ENCODE measurements around the gene FHDC1.
A peak's percentile ranks its signal among the peaks of the same experiment; 100 is the strongest.

FHDC1 gene

DNA sequence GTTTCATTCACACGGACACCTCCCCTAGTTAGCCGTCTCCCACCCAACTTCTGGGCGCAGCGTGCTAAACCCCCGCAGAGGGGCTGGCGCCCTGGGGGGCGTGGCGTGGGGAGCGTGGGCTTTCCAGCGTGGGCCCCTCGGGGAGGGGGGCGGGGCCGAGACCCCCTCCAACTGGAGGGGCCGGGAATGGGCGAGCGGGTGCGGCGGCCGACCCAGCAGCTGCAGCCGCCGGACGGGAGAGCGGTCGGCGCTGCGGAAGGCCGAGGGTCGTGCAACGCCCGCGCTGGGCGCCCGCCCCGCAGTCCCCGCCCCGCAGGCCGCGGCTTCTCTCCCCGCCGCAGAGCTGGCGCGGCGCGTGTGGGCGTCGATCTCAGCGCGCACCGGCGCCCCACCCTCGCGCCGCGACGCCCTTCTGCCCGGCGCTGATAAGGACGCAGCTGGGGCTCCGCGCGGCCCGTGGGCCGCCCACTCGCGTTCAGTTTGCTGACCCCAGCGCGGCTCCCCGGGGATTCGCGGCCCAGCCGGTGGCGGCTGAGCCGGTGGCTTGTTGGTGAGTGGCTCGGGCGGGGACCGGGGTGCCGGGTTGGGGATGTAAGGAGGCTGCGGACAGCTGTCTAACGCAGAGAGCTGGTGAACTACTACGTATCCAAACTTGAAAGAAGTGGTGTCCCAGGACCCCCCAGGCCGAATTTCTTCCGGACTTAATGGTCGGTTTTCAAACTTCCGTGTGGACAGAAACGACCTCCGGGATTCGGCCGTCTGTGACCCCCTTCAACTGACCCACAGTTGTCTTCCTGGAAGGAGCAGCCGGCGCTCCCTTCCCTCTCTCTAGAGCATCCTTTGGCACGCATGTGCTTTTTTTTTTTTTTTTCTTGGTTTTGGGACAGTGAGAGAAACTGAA, 1.5 kb downstream of the FHDC1 start:
- peak; percentile 77 for DNase-seq

DNA sequence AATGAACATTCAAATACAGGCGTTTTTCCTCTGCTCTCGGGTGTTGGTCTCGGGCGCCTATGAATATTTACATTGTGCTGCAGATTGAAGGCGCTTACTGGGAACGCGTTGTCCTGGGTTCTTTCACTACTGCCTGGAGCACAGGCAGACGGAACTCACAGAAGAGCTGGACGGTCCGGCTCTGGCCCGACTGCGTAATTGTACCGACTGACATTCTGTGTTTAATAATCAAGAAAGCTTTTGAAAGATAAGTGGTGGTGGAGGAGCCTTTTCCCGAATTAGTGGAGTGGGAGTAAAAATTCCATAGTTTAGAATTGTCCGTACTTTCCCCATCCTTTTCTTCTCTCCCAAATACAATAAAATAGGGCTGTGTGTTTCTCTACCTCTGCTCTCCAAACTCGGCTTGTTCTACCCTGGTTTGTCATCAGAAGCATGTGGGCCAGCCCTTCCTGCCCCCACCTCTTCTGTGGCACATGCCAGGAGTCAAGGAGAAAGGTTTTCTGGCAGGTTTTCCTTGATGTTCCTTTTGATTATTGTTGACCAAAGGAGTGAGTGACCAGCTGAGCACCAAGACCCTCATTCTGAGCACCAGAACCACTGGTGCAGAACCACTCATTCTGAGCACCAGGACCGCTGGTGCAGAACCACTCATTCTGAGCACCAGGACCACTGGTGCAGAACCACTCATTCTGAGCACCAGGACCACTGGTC, 2.3 kb downstream of the FHDC1 start:
- DNase-seq, result no peak

DNA sequence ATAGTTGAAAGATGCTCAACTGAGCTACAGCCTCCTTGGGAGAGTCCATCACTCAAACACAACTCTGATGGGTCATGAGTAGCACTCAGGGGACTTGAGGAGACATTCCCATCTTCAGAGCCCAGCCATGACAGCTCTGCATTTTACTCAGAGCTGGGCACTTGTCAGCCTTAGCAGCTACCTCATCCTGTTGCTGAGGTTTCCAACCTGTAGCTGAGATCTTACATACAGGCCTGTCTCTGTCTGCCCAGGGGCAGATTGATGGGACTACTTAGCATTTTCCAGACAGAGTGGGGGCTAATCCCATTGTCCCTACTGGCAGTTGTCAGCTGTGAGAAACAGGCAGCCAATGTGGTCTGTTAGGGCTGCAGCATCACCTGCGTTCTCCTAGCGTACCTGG, 3.5 kb downstream of the FHDC1 start:
- DNase-seq, result no peak

DNA sequence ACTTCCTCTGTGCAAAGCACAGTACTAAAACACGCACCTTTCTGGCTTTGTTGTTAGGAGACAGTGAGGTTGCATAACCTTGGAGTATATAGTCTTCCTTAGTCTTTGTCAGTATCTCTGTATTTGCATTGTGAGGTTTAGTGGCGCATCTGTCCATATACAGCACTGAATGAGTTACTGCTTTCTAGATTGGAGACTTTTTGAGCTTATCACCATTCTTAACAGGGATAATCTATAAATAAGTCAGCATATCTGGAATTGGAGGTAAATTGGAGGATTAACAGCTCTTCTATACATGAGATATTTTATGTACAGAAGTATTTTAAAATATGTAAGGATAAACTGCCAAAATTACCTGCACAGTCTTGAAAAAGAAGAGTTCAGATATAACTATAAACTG, 4.3 kb downstream of the FHDC1 start:
- DNase-seq, result no peak

DNA sequence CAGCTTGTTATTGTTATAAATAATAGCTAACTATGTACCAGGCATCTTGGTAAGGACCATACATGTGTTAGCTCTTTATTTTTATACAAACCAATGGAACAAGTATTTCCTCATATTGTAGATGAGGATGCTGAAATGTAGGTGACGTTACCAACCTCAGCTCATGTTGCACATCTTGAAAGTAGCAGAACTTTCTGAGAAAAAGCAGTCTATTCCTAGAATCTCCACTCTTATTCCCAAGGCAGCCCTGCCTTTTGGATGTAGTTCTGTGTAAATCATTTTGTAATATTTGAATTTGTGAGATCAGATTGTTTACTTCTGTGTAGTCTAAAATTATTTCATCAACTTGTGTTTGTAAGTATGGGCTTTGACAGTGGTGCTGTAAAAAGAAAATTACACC, 5.3 kb downstream of the FHDC1 start:
- no peak for DNase-seq

DNA sequence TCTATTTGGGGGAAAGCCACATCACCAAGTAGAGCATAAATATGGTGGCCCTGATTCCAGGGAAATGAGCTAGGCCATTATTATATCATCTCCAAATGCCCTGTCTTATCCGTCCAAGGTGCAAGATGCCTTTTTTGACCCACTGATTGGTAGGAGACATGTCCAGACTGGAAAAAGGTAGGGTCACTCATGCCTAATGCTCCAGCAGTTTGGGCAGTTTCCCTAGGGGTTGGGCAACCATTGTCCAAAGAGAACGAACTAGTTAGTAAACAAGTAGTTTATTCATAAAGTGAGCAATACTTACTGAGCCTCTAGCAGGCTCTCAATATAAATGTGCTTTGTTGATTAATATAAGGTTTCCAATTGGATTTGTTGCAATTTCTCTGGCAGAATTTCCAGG, 6.2 kb downstream of the FHDC1 start:
- DNase-seq, result no peak

DNA sequence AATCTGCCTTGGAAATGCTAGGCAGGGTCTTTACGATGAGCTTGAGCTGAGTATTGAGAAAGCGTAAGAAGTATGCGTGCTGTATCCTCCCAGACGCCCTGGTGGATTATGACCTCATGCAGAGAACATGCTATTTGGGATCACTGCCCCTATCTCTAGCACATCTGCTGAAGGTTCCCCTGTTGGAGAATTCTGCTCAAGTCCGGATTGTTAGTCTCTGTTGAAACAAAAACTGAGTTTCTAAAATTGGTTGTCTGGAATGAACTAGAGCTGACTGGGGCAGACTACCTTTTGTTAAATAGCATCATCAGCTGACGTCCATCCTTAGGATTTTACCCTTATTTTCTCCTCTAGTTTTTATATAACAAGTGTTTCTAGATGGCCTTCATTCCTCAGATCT, 7.5 kb downstream of the FHDC1 start:
- DNase-seq, result no peak

DNA sequence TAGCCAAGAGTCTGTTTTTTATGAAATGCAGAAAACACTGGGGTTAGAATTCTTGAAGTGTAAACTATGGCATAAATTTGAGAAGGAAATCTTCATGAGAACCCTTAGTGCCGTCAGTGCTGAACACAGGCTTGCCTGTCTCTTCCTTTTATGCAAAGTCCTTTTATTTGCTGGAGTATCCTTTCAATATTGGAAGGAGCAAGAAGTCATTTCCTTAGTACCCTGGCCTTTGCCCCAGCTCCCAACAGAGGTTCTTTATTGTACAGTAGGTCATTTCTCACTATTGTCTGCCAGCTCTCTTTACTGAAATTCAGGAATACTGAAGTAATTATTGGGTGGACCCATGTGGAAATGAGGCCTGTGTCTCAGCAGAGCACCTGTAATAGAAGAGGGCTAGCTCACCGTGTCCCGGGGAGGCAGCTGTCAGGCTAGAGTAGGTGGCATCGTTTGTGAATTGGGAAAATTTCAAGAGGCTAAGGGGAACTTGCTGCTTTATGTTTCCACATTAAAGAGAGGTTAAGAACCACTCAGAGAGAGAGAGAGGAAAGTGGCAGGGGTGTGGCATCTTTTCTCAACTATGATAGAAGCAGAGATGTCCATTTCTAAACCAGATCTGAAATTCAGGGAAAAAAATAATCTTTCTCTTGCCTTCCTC, 8.7 kb downstream of the FHDC1 start:
- no peak for DNase-seq

DNA sequence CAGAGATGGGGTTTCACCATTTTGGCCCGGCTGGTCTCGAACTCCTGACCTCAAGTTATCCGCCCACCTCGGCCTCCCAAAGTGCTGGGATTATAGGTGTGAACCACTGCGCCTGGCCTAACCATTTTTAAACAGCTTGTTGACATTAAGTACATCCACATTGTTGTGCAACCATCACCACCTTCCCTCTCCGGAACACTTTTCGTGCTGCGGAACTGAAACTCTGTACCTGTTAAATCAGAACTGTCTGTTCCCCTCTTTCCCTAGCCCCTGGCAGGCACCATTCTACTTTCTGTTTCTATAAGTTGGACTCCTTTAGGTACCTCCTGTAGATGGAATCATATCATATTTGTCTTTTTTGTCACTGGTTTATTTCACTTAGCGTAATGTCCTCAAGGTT, 9.5 kb downstream of the FHDC1 start:
- DNase-seq, result no peak

DNA sequence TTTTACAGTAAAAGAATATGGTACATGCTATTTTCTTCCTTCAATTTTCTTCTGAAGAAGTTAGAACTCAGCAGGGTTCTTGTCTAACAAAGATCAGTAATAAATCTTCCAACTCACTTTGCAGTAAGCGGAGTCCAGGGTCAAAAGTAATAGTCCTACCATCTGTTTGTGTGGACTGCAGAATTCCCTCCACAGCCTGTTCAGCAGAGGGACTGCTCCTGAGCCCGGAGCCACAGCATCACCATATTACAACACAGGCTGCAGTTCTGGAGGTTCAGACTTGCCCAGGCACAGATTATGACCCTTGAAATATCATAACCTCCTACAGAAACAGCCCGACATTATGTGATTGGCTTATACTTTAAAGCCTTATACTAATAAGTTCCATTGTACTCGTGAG, 10.3 kb downstream of the FHDC1 start:
- DNase-seq, result no peak

DNA sequence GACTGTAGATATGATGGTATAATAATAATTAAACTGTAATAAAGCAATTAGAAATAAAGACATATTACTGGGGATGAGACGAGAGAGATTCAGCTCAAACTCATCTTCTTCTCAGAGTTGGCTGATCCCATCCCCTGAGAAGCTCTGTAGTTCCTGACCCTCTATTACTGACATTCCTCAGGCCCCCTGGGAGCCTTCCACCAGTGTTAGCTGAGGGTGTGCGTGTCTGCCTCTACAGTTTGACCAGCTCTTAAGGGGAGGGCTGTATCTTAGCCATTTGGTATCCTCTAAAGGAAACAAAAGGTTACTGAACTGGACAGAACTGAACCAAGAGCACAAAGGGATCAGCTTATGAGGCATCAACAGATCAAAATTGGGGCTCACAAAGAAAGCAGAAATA, 11.2 kb downstream of the FHDC1 start:
- DNase-seq, result no peak

DNA sequence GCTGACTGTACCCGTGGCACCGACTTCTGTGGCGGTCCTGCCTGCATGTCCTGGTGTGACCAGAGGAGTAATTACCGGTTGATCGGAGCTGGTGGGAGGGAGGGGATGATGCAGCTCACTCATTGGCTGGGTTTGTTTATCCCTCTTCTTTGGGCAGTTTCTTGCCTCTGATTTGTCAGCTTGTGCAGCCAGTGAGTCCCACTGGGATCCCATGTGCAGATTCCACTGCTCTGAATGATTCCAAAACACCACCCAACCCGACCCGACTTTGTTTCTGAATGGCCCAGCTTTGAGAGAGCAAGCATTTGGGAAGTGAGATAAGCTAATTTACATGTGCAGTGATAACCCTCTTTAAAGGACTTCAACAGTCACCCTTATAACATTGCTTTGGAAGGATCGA, 13.8 kb downstream of the FHDC1 start:
- DNase-seq, result no peak

DNA sequence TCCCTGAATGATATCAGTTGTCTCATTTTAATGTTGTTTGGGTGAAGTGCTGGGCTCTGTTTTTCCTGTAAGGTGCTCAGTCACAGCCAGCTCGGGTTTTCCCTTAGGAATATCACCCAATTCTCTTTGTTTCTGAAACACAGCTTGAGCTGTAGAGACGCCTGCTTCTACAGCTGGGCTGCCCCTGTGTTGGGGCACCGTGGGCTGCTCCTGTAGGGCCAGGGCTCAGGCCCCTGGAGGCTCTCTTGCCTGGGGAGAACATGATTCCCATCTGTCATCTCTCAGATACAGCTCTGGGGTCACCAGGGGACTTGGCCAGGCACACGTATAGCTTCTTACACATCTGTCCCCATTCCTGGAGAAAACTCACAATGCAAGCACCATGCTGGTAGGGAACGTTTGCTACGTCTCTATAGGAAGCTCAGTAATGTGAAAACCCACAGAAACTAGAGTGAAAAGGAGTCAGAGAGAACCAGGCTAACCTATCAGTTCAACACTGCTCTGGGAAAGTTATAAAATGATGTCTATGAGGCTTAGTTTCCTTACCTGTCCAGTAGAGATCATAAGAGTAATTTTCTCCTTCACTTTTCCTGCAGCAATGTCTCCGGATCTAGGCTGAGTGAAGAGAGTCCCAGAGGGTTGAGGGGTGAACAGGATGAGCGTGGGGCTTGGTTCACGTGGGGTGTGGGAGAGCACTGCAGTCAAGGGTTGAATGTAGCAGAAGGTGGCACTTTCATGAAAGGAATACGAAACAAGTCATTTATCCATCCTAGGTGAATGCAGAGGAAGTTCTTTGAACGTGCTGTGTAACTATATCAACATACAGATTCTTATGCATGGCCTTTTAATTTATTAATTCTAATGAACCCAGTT, 14.5 kb downstream of the FHDC1 start:
- no peak for DNase-seq

DNA sequence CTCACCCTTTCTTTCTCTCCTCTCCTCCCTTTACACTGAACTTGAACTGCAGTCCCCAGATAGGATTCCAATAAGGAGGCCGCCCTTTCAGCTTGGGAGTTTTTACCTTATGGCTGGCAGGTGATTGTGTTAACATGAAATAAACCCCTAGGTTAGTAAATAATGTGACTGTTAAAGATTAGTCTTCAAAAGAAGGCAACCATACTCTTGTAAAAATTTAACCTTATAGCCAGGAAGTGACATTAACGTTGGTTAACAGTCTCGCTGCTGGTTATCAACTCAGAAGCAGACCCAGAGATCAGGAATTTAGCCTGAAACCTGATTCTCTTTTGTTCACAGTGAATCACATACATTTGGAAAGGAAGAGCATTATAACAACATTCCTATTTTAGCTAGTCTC, 15.2 kb downstream of the FHDC1 start:
- DNase-seq, result no peak

DNA sequence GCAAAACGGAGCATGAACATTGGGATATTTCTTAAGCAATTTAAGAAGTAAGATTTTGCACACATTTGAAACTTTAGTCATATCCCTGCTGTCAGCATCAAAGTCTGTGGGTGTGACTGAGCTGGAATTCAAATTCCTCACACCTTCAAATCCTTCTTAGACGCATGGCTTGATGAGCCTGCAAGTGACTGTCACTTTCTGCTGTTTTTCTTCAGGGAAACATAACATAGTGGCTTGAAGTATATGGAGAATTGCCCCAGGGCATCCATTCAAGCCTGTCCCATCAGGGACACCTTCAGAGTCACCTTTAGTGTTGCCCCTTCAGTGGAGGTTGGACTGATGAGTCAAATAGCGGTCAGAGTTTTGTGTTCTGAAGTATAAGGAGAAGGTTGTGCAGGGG, 17.4 kb downstream of the FHDC1 start:
- DNase-seq, result no peak

DNA sequence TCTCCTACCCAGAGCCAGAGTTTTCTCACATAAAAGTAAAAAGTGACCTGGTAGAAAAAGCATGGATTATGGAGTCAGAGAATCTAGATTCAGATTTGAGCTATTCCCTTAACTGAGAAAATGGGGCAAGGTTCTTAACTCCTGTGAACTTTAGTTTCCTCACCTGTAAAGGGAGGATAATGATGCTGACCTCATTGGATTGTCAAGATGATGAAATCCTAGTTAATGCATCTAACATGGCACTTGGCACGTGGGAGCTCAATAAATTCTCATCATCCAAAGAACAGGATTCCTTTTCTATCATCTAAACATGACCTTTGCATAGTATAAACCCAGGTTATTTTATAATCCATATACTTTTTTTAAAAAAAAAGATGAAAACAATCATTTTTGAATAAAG, 18.6 kb downstream of the FHDC1 start:
- no peak for DNase-seq

DNA sequence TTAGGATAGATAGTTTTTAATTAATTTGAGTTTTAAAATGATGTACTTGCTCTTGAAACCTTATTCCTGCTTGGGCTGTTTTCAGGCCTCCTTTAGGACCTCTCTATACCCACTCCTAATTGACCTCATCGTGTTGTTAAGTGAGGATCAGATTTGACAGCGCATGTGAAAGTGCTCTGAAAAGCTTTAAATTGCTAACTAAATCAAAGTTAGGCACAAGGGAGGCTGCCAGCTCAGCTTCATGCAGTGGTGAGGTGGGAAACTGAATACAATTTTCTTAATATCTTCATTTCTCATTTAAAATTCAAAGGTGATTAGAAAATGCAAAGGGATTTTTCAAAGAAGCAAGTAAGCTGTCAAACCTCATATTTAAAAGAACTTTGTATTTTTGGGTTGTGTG, 20.0 kb downstream of the FHDC1 start:
- no peak for DNase-seq

DNA sequence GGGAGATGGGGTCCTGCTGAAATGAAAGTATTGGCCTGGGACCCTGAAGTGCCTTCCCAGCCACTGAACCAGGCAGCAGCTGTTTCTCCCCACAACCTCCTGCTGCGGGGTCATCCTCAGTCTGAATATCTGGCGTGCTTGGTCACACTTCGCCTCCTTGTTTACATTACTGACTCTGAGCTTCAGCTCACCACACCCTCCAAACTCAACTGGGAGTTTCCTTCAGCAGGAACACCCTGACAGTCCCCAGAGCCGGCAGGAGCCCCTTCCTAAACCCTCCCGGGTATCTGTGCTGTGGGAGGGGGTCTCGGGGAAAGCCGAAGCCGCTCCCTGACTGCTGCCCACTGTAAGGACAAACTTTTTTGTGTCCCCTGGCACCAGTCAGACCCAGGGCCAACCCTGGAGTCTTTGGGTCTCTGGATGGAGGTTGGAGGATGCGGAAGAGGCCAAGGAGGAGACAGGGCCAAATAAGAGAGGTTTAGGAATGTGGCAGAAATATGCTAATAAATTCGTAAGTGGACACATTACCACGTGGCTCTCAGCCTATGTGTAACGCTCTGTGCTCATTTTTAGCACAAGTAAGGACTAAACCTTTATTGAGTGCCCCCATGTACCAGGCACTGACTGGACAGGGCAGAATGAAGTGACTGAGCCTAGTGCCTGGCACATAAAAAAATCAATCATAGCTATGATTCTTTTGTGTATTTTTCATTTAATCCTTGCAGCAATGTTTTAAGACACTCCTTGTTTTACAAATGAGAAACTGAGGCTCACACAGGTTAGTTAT, 20.7 kb downstream of the FHDC1 start:
- peak; percentile 66 for DNase-seq

DNA sequence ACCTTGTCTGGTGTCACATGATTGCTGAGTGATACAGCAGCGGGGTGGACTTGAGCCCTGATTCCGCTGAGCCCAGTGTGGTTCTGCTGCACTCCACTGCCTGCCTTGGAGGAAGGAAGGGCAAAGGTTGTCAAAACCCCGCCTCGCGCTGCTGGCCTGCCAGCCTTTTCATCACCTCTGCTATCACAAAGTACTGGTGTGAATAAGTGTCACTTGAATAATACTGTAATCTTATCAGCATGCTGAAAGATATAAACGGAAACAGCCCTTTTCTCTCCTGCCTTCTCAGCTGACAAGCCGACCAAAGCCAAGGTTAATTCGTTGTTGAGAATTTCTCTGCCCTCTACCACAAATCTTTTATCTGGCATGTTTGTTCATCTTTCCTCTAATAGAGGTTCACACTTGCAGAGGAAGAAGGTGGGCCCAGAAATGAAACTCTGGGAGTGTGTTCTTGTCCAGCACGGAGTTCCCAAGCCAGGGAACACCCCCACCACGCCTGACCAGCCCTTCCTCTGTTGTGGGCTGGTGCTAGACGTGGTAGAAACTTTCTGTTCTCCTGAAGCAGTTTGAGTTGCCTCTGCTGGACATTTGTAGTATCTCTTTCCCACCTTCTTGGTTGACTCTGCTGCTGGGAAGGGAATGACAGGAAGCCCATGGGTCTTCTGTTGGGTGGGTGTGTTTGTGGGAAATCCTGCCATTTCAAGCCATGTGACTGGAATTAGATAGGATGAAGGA, 21.5 kb downstream of the FHDC1 start:
- DNase-seq, result no peak

DNA sequence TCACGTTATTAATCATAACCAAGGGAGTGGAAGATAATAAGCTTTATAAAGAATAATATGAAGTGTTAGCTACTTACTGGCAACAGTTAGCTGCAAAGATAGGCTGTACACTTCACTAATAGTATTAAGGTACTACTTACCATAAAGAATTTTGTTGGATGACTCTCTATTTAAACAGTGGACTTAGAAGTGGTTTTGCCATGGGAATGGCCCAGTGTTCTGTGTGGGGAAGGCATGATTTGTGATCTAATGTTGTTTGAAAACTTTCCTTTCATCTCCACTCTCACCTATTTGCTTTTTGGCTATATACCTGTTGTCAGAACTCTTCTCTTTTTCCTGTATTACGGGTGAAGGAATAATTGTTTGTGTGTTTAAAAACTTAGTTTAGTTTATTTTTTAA, 23.0 kb downstream of the FHDC1 start:
- no peak for DNase-seq

DNA sequence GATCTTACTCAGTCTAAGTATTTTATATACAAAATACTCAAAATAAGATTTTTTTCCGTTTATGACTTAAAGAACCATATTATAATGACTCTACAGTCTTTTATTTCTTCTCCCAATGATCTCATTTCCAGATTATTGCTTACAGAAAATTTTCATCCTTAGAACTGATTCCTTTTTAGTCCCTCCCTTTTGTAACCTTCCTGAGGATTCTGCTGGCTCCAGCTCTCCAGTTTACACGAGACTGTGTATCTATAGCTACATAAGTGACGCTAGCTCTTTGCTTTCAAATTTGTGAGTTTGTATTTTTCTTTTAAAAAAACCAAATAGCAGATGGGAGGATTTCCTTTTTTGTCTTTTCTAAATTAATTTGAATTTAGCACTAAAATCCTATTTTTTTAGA, 24.0 kb downstream of the FHDC1 start:
- no peak for DNase-seq
